Activated effector memory CD4-positive, alpha-beta T cell treated with Interleukin-2 at 50 U/mL for 16 hours (primary cell): ENCODE measurements around the gene LEFTY1.

Source experiments
- DNase-seq: peaks from one replicate; pipeline ENCODE4 v3.0.0-alpha.2; 2020

The LEFTY1 gene

DNA sequence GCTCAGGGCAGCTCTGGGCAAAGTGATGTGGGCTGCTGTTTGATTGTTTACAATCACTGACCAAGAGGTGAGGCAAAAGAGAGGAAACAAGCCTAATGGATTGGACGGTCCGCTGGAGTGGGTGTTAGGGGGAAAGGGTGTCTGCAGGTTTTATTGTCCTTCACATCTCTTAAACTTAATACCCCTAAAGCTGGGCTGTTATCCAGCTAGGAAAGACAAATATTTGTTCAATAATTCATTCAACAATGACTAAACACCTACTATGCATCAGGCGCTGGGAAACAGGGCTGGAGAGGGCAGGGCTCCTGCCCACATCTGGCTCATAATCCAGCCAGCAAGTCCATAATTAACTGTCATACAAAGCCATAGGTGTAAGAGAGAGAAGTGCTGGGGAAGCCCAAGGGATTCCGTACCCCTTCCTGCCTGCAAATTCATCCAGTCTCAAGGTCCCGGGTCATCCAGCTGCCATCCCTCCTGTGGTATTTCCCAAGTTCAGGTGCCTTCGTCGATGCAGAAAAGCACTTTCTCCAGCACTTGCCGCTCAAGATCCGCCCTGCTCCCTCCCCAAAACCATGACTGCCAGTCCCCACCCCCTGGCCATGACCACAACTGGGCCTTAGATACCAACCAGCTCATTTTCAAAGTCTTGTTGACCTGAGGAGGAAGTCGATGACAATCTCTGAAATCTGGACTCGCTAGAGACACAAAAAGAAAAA, 17.4 kb downstream of the LEFTY1 start:
- no peak for DNase-seq

DNA sequence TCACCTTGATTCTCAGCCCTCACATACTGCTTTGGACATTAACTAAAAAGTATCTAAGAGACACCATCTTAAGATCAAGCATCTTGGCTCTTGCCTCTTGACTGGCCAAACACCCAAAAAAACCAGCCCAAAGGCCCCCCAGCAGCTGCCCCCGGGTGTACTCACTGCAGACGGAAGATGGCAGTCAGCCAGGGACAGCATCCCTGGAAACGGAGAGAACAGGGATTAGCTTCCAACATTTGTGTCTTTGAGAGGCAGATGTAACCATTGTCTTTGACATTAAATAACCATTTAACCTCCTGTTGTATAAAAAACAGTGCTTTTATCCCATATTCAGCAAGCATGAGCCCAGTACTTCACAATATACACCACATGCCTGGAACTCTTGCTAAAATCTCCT, 18.0 kb downstream of the LEFTY1 start:
- no peak for DNase-seq

DNA sequence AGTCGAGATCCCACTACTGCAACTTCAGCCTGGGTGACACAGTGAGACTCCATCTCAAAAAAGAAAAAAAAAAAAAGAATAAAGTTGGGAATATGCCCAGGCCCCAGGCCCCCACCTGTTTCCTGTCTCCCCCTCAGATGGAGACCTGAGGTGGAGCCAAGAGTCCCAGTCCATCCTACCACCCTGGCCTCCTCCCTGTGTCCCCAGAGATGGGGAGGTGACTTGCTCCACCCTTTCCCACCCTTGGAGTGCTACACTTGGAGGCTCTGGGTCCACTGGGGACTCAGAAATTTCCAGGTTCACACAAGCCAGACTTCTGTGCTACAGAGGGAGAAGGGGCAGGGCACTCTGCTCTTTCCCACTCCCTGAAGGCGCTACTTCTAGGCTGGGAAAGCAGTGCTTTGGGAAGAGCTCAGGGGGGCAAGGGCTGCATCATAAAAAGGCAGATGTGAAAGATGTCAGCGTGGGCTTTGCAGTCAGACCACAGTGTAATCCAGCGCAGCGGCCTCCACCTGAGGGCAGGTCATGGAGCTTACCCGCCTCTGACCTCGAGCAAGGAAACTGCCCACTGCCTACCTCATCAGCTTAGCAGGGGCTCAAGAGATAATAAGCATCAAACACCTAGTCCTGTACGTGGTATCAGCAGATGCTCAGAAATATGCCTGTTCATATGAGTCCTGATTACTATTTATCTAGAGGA, 20.2 kb downstream of the LEFTY1 start:
- no peak for DNase-seq

DNA sequence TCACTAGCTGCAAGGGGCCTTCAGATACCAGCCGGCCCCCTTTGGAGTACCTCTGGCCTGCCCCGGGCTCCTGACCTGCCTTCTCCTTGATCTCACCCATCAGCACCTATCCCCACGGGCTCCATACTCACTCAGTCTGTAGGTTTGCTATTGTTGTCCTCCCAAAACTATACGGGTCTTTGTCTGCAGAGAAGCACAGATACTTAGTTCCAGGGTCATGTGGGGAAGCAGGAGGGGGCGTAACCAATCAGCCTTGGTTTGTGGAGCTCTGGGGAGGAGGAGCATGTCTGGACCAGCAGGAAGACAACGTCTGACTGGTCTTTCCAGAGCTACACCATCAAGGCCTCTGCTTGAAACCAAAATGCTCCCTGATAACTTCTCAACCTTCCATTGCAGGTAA, 22.0 kb downstream of the LEFTY1 start:
- no peak for DNase-seq

DNA sequence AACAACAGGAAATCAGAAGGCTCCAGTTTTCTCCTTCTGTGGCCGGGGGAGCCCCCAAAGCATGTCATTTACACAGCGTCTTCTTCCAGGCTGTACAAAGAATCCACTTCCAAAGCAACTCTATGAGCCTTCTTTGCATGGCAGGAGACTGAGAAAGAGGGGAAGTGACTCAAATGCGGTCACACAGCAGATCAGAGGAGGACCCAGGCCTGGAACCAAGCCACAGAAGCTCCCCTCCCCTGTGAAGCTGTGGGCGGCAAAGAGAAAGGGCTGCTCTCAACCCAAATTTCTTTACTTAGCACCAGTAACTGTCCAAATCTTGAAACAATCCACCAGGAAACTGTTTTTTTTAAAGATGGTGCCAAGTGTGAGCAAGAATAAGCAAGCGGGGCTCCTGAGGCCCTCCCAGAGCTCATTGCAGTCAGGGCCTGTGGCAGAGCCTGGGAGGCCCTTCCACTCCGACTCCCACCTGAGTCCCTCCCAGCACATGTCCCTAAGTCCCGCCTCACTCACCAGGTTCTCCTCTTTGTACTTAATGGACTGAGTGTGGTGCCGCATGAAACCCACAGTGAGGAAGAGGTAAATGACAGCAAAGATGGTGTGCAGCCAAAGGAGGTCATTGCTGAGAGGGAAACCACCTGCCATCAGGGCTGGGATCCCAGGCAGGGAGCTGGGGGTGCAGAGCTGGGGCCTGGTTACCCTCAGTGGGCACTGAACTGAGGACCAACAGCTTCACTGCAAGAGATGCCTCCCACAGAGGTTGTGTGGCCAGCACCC, 22.7 kb downstream of the LEFTY1 start:
- DNase-seq: peak; percentile 66

DNA sequence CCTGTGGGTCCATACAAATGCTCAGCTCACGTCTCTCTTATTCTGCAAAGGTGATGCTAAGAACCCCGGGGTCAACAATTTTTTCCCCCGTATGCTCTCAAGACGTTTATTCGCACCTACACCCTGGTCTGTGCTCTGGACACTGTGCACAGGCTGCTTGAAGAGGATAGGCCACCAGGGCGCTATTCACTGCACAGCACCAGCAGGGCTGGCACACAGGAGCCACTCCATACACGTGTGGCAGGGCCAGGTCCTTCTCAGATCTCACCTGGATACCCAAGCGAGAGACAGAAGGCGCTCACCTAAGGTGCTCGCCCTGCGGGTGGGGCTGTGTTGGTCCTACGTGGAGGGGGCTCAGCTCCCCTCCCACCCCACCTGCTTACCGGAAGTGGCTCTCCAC, 23.4 kb downstream of the LEFTY1 start:
- DNase-seq: no peak

DNA sequence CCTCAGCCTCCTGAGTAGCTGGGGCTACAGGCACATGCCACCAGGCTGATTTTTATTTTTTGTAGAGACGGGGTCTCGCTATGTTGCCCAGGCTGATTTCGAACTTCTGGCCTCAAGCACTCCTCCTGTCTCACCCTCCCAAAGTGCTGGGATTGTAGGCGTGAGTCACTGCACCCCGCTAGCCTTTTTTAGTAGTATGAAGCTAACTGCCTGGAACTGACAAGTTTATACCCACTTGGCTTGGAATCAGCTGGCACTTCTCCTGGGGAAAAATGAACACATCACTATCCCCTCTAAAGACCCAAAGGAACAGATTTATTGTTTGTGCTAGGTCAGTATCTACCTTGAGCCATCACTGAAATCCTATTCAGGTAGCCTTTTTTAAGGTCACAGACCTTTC, 25.8 kb downstream of the LEFTY1 start:
- no peak for DNase-seq

DNA sequence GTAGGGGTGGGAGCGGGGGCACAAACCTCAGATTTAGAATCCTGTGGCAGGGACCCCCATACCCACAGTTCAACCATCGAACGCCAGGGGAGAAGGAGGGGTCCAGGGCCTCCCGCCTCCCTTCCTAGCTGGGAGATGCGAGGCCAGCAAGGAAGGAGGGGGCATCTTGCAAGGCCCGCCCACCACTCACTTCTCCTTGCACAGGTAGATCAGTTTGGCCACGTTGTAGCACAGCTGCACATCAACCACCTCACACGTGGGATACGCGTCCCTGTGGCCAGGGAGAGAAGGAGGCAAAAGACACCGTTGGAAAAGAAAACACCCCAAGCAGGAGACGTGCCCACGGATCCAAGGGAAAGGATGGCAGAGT, 26.4 kb downstream of the LEFTY1 start:
- DNase-seq: no peak

DNA sequence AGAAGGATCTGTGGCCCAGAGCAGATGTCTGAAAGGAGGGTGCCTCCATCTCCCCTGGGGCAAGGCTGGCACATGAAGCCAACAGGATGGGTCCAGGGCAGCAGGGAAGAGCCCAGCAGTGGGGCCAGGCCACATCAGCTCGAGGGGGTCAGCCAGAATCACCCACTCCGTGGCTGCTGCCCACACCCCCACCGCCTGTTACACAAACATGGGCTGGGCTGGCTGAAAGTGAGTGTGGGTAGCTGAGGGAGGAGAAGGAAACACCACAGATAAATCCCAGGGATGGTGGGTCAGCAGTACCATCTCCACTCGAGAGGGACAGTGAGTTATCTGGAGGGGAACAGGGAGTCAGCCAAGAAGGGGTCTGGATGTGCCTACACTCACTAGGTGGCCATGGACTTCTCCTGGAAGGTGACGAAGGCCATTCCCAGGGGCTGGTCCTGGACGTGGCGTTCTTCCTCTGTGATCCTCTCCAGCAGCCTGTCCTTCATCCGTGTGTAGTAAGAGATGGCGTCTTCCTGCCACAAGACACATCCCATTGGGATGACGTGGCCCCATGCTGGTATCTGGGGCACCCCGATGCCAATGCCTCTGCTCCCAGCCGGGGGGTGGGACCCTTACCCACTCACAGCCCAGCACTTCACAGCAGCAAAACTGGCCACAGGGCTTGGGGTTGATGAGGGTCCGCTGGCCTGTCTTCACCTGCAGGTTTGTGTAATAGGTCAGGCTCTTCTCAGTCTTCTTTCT, 26.9 kb downstream of the LEFTY1 start:
- no peak for DNase-seq

DNA sequence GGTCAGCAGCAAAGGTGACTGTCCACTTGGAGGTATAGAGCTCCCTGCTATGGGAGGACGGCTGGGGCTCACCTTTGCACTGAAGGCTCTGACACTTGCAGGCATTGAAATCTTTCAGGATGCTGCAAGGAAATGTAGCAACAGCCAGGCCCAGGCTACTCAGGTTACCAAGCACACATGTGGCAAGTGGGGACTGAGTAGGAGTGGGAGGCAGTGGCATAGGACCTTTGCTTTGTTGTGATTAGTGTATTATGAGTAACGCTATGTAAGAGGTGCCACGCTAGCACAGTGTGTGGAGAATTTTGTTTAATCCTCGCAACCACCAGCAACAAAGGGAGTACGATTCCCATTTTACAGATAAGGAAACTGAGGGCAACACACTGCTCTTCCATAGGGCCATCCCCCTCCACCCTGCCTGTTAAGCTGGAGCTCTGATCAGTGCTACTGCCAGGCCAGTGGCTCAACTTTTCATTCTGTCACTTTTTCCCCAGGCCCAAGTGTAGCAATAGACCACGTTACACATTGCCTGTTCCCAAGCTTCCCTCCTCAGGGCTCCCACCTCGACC, 28.0 kb downstream of the LEFTY1 start:
- no peak for DNase-seq

DNA sequence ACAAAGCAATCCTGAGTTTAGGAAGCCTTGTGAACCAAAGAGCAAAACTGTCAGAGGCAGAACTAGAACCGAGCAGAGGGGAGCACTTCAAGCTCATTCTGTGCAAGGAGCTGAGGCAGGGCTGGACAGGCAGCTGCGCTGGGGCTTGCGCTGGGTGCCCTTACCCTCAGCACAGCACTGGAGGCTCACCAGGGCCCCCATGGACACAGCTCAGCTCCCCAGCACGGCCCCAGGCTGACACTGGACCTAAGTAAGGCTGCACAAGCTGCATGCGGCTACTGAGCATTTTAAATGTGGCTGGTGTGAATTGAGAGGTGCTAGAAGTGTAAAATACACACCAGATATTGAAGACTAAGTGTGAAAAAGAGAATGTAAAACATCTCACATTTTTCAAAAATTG, 28.8 kb downstream of the LEFTY1 start:
- DNase-seq: no peak

DNA sequence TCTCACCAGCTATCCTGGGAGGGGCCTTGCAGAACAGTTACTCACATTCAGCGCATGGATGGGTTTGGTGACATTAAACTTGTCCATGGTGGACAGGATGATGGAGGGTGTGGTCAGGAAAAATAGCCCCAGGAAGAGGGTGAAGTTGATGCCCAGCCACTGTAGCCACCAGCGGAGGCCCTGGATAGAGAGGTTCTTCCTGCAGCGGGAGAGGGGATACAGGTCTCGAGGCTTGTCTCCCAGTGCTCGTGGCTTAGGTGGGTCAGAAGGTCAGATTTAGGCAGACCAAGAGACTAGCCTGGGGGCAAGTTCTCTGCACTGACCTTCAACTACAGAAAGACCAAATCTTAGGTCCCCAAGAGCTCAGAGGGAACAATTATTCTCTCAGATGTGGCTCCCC, 29.8 kb downstream of the LEFTY1 start:
- no peak for DNase-seq

DNA sequence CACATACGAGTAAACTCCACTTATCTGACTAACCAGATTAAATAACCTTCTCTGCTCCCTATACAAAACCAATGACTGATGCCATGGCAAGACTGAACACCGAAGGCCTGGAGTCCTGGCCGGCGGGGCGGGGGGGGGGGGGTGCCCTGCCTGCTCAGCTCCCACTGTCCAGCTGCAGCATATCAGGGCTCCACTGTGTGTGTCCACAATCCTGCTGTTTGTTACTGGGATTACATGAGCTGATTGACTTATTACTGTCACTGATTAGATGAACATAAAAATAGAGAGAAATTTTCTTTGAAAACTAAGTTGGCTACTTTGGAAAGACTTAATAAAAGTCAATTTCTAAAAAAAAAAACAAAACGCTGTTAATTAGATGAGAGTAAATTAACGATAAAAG, 31.7 kb downstream of the LEFTY1 start:
- DNase-seq: no peak

DNA sequence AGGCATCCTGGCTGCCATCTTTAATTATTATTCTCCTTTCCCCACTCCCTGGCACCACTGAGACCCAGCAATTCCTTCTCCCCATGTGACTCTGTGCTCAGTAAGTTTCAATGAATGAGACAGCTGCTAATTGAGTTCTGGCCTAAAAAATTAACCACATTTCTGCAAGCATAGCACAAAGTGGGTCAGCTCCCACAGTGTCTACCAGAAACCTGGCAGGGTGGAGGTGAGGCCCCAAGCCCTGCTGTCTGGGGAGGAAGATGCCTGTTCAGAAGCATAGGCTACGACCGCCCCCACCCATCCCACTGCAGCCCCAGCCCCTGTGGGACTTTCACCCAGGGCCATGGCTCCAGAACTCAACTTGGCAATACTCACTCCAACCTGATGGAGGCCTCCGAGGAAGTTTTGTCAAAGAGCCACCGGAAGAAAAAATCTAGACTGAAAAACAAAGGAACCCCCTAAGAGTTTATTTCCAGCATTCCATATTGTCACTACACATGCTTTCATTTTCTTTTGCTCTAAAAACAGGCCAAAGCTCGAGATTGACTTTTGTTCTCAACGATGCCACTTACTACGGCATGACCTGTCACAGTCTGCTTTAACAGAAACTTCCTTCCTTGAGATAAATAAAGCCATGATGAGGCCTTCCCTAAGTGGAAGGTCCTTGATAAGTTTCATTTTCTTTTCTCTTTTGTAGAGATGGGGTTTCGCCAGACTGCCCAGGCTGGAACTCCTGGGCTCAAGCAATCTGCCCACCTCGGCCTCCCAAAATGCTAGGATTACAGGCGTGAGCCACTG, 33.2 kb downstream of the LEFTY1 start:
- no peak for DNase-seq

DNA sequence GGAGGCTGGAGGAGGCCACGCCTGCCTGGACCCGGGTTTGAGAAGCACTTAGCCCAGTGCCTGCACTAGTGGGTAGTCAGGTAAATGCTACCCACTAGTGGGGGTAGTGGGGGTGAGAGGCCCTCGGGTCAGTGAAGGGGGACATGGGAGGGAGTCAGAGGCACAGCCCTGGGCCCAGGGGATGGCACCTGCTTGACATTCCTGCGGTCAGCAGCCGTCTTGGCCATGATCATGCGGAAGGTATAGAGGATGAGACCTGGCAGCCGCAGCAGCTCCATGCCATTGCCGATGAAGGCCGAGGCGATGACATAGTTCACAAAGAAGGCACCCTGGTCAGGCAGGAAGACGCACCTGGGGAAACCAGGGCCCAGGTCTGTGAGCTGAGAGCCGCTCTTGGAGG, 35.5 kb downstream of the LEFTY1 start:
- DNase-seq: no peak

DNA sequence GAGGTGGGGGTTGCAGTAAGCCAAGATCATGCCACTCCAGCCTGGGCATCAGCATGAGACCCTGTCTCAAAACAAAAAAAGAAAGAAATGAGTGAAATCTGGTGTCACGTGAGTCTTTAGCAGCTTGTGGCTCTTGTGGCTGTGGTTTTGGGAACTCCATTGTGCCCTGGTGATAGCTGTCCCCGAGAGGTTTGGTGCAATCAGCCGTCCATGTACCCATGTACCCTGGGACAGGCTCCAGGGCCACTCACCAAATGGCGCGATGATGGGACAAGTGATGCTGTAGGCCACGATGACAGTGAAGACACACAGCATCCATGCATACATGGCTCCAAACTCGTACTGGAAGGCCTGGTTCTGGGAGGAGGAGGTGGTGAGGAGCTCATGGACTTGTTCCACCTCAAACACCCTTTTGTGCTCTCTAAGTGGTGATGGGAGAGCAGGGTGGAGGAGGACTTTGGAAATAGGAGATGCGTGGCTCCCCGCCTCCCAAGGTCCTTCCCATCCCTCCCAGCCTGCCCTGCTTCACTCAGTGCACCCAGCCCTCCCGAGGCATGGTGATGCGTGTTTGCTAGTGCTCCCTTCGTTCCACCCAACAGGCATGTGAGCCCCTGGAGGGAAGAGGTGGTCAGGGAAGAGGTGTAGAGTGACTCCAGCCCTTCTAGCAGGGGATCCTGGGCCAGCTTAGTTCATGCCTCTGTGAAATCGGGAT, 36.4 kb downstream of the LEFTY1 start:
- no peak for DNase-seq

DNA sequence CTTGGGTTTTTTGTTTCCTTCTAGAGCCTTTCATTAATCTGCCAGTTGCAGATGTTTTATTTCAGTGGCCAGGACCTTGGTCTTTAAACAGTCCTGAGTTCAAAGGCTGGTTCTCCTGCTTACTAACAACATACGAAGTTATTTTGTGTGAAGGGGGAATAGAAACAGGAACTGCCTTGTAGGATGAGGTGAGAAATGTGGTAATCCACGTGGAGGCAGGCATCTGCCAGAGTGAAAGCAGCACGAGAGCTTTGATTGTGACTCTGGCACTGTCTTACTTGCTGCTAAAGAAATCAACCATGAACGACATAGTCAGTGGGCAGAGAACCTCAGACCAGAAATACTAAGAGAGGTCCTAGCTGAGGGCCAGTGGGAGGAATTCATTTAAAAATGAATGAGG, 37.1 kb downstream of the LEFTY1 start:
- no peak for DNase-seq

DNA sequence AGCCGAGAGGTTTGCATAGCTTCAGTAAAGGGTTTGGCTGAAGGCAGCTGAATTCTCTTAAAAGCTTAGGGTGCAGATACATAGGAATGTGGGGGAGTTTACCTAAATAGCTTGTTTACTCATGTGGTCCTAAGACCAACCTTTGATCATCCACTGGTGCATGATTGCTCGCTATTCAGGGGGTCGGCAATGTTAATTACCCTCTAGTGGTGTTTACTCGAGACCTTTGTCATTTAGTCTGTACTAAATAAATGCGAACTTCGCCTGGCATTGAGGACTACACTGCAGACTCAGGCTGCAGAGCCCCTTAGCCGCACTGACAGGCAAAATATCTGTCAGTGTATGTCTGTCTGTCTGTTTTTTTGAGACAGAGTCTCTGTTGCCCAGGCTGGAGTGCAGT, 38.6 kb downstream of the LEFTY1 start:
- no peak for DNase-seq

DNA sequence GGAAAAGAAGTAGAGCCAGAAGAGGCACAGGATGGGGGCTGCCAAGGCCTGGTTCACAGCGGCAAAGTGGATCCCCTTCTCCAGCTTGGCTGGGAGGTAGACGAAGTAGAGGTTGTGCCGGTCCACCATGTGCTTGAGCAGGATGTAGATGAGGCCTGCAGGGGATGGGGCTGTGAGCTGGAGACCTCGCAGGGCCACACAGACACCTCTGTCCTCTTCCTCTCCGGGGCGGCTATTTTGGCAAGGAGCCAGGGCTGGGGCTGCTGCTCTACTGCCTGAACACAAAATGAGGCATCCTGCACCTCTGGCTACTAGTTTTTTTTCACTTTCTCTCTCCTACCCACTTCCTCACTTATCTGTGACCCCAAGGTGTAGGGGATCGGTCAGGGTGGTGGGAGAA, 39.0 kb downstream of the LEFTY1 start:
- no peak for DNase-seq

DNA sequence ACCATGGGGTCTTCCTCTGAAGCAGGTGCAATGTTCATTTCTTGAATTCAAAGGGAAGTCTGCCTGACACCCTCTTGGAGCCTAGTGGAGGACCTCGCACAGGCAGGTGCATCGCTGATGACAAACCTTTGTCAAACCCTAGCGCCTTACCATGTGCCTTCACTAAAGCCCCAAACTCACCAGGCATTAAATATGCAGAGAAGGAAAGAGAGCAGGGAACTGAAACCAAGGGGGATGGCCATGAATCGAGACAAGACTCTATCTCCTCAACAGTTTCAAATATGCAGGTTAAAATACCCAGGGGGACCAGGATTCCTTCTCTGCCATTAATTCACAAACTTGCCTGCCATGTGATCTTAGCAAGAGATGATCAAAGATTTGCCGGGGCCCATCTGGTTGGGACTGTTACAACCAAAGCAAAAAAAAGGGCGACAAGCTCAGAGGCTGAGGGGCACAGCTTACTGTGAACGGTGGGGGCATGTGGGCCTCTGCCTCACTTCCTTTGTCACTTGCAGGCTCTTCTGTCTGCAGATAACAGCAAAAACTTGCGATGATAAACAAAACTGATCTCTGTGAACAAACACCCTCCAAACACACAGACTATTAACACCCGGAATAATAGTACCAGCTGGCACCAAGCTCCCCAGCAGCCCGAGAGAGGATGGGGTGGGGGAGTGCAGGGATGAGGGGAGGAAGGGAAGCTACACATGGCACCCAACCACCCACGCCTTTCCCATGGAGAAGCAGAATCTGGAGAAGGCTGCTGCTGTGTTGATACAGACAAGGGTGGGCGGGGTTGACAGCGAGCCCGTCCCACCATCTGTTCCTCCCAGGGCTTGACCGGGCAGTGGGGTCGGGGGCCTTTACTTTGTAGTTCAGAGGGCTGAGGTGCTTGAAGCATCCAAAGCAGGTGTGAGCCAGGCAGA, 40.7 kb downstream of the LEFTY1 start:
- no peak for DNase-seq
